IMR-90 (cell line): ENCODE measurements around the gene C3orf70. TPM values are rescaled to one million over a fixed set of nuclear protein-coding genes. Genes with fewer than 3 reads are reported as not detected.

Source experiments
- ATAC-seq: fragments of 200-7000 bp; cut with Tn5 transposase; 2 replicates; pipeline ENCODE4 v1.9.1; 2020; ENCODE audit warnings: low read depth, mild to moderate bottlenecking, moderate library complexity
- BruUV-seq: library from RNA; stranded (reverse); fragments of 400-500 nt; replicated peaks from 2 replicates; lab custom pipeline; 2021; lab: Mats Ljungman, UMichigan
- CTCF ChIA-PET: fragments of 300-600 bp; formaldehyde crosslinking; extraction: SDS; loops from one replicate; lab custom pipeline; 2021; ENCODE audit warnings: antibody characterized with exemption; lab: Yijun Ruan, JAX
- POLR2A ChIA-PET: fragments of 300-600 bp; sonication (Branson Sonifier 250); formaldehyde crosslinking; loops from one replicate; lab custom pipeline; 2022; ENCODE audit warnings: antibody characterized with exemption; ENCODE audit not compliant: unreplicated experiment; lab: Charles Lee
- DNase-seq: peaks from one replicate; pipeline ENCODE4 v3.0.0; 2013
- H2AFZ ChIP-seq: replicated peaks from 2 replicates; pipeline ENCODE3; 2013; ENCODE audit warnings: low read length, mild to moderate bottlenecking; ENCODE audit not compliant: poor library complexity
- H2AK5ac ChIP-seq: 2 replicates; pipeline ENCODE4 v1.6.1; 2013; ENCODE audit warnings: low read depth, low read length, inconsistent platforms
- H2AK9ac ChIP-seq: replicated peaks from 2 replicates; pipeline ENCODE3; 2013; ENCODE audit warnings: mild to moderate bottlenecking, low read depth, low read length, moderate library complexity; ENCODE audit not compliant: poor library complexity
- H2BK120ac ChIP-seq: 2 replicates; pipeline ENCODE4 v1.6.1; 2013; ENCODE audit warnings: low read depth, low read length, inconsistent platforms
- H2BK15ac ChIP-seq: 3 replicates; pipeline ENCODE4 v1.6.1; 2013; ENCODE audit warnings: low read depth, low read length, inconsistent platforms
- H2BK20ac ChIP-seq: 2 replicates; pipeline ENCODE4 v1.6.1; 2013; ENCODE audit warnings: low read depth, mild to moderate bottlenecking, inconsistent platforms, low read length, moderate library complexity
- H2BK5ac ChIP-seq: 2 replicates; pipeline ENCODE4 v1.6.1; 2013; ENCODE audit warnings: mild to moderate bottlenecking, low read depth, low read length, inconsistent platforms; ENCODE audit not compliant: poor library complexity, severe bottlenecking
- H3K14ac ChIP-seq: replicated peaks from 2 replicates; pipeline ENCODE4 v1.6.1; 2013; ENCODE audit warnings: low read depth, low read length, inconsistent platforms
- H3K18ac ChIP-seq: 2 replicates; pipeline ENCODE4 v1.6.1; 2013; ENCODE audit warnings: low read depth, low read length, control low read depth
- H3K23ac ChIP-seq: 2 replicates; pipeline ENCODE4 v1.6.1; 2013; ENCODE audit warnings: low read depth, low read length, inconsistent platforms
- H3K27ac ChIP-seq: 2 replicates; pipeline ENCODE4 v1.5.1; 2013; ENCODE audit warnings: mild to moderate bottlenecking, control low read depth, low read length; ENCODE audit not compliant: insufficient read depth
- H3K27me3 ChIP-seq: 2 replicates; pipeline ENCODE4 v1.6.1; 2013; ENCODE audit warnings: low read length; ENCODE audit not compliant: control insufficient read depth, insufficient read depth
- H3K36me3 ChIP-seq: 2 replicates; pipeline ENCODE4 v1.6.1; 2013; ENCODE audit warnings: low read length, mixed read lengths; ENCODE audit not compliant: control insufficient read depth, insufficient read depth
- H3K4ac ChIP-seq: 2 replicates; pipeline ENCODE4 v1.6.1; 2013; ENCODE audit warnings: low read depth, low read length, inconsistent platforms
- H3K4me1 ChIP-seq: 2 replicates; pipeline ENCODE4 v1.6.1; 2013; ENCODE audit warnings: low read length, mixed read lengths; ENCODE audit not compliant: control insufficient read depth, insufficient read depth
- H3K4me2 ChIP-seq: 2 replicates; pipeline ENCODE4 v1.6.1; 2013; ENCODE audit warnings: low read depth, mild to moderate bottlenecking, control low read depth, low read length, moderate library complexity
- H3K4me3 ChIP-seq: 2 replicates; pipeline ENCODE4 v1.5.1; 2013; ENCODE audit warnings: low read depth, mild to moderate bottlenecking, control low read depth, low read length, moderate library complexity; ENCODE audit not compliant: insufficient read depth
- H3K56ac ChIP-seq: 2 replicates; pipeline ENCODE4 v1.6.1; 2013; ENCODE audit warnings: low read length, inconsistent platforms; ENCODE audit not compliant: insufficient read depth; ENCODE audit errors: extremely low read depth
- H3K79me1 ChIP-seq, 2 experiments: 2 replicates each; pipeline ENCODE4 v1.6.1; 2013; ENCODE audit warnings: low read length in 2 of 2, inconsistent platforms in 1 of 2, low read depth in 1 of 2
- H3K9ac ChIP-seq: 2 replicates; pipeline ENCODE4 v1.6.1; 2013; ENCODE audit warnings: low read depth, low read length, control low read depth
- H3K9me1 ChIP-seq: 2 replicates; pipeline ENCODE4 v1.6.1; 2013; ENCODE audit warnings: low read length, inconsistent platforms; ENCODE audit not compliant: insufficient read depth
- H3K9me3 ChIP-seq: 2 replicates; pipeline ENCODE4 v1.6.1; 2013; ENCODE audit warnings: low read length; ENCODE audit not compliant: control insufficient read depth, insufficient read depth
- H4K20me1 ChIP-seq: 2 replicates; pipeline ENCODE4 v1.6.1; 2013; ENCODE audit warnings: low read length, inconsistent platforms; ENCODE audit not compliant: insufficient read depth
- H4K5ac ChIP-seq: 2 replicates; pipeline ENCODE4 v1.6.1; 2013; ENCODE audit warnings: mild to moderate bottlenecking, low read depth, low read length, control low read depth
- H4K8ac ChIP-seq, 2 experiments: 2 replicates each; pipeline ENCODE4 v1.6.1; 2013; ENCODE audit warnings: low read depth in 2 of 2, low read length in 2 of 2, control low read depth in 1 of 2, inconsistent platforms in 1 of 2
- H4K91ac ChIP-seq: 2 replicates; pipeline ENCODE4 v1.6.1; 2013; ENCODE audit warnings: low read depth, low read length, inconsistent platforms; ENCODE audit not compliant: insufficient read depth
- CHD1 ChIP-seq: IDR thresholded peaks from 2 replicates; pipeline ENCODE4 v1.6.1; 2012; ENCODE audit warnings: low read depth, low read length, improper control_type of control experiment
- FOS ChIP-seq: fragments of 150-350 bp; IDR thresholded peaks from 2 replicates; pipeline ENCODE4 v1.6.1; 2016; ENCODE audit warnings: low read depth, low read length
- MAFK ChIP-seq: IDR thresholded peaks from 2 replicates; pipeline ENCODE4 v1.6.1; 2012; ENCODE audit warnings: low read depth, low read length, improper control_type of control experiment
- RAD21 ChIP-seq: IDR thresholded peaks from 2 replicates; pipeline ENCODE4 v1.6.1; 2012; ENCODE audit warnings: low read length, improper control_type of control experiment
- RCOR1 ChIP-seq: IDR thresholded peaks from 2 replicates; pipeline ENCODE4 v1.6.1; 2012; ENCODE audit warnings: mild to moderate bottlenecking, low read length, improper control_type of control experiment; ENCODE audit not compliant: insufficient replicate concordance
- RFX5 ChIP-seq: IDR thresholded peaks from 2 replicates; pipeline ENCODE4 v1.8.0; 2012; ENCODE audit warnings: low read depth, mild to moderate bottlenecking, low read length, moderate library complexity
- SMC3 ChIP-seq: fragments of 150-350 bp; IDR thresholded peaks from 2 replicates; pipeline ENCODE4 v1.6.1; 2016; ENCODE audit warnings: low read depth, mild to moderate bottlenecking, antibody characterized with exemption, low read length, moderate library complexity
- WGBS, 2 experiments: methylation state at CpG; one replicate each; pipeline versions ENCODE4 v1.1.5 to v1.1.7; 2013; ENCODE audit warnings: missing lambda C conversion rate in 2 of 2; ENCODE audit not compliant: insufficient read length in 1 of 2; ENCODE audit errors: extremely low coverage in 2 of 2; 5-methylcytosine and 5-hydroxymethylcytosine counted together
- dilution Hi-C: fragments of 300-500 bp; cut with HindIII; formaldehyde crosslinking; loops from one replicate; pipeline ENCODE4 v1.14.3; 2018; ENCODE audit warnings: low sequenced_read_pairs; ENCODE audit not compliant: unreplicated experiment
- in situ Hi-C: fragments of 300-500 bp; cut with MboI; formaldehyde crosslinking; loops from 3 replicates; pipeline ENCODE4 v1.14.3; 2019; ENCODE audit warnings: low sequenced_read_pairs, inconsistent platforms, mixed read lengths
- intact Hi-C: fragments of 100-400 bp; cut with micrococcal nuclease; formaldehyde crosslinking; loops from 2 replicates; pipeline ENCODE4 v1.10.0; 2022
- polyA plus RNA-seq, 3 experiments: library from polyadenylated mRNA; depleted of rRNA; stranded (reverse); fragments of >200 nt; gene quantifications; 2 replicates each; pipeline ENCODE4 v1.2.3, GENCODE V29; 2012; ENCODE audit warnings: low replicate concordance in 1 of 3
- total RNA-seq: library from RNA; depleted of rRNA; stranded (reverse); fragments of >200 nt; gene quantifications from 2 replicates; pipeline ENCODE4 v1.2.3, GENCODE V29; 2012
- TF ChIP-seq, protein P1 (sequence below): conservative IDR thresholded peaks from 2 replicates; pipeline ENCODE4 v1.5.1; 2012; ENCODE audit warnings: mild to moderate bottlenecking, low read depth, low read length, improper control_type of control experiment
- TF ChIP-seq, protein P2 (sequence below): fragments of 150-350 bp; IDR thresholded peaks from 2 replicates; pipeline ENCODE4 v1.6.1; 2017; ENCODE audit warnings: mild to moderate bottlenecking, antibody characterized with exemption, low read length, low read depth

Gene C3orf70
- total and polyA plus RNA-seq, 2 of the 4 experiments (the other 2 are of a cell fraction) = 0.96 to 1.8 TPM

DNA sequence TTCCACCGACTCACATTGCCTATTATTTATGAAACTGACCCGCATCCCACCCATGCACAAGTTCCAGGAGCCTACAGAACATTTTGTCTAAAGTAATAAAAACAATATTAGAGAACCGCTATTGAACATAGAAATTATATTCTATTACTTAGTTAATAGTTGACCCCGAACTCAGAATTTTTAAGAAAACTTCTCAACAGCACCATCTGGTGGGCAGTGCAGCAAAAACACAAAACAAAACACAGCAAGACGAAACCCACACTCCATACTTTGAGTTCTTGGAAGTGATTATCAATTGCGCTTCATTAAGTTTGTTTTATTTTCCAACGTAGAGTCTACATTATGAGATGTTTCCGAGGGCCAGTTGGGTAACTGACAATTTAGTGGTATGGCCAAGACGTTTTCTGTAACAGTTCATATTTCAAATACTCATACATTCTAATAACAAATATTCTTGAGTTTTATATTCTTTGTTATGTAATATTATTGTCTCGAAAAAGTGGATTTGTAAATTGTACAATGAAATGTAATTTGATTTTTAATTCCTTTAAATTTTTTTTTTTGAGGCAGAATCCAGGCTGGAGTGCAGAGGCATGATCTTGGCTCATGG is 24.0 kb upstream of the C3orf70 start:
- Histone ChIP-seq H3K9me1 (no peaks in the 10 kb centered on the region), H3K9ac (no peak overlapping the region), H3K4ac (no peak overlapping the region), H4K20me1 (no peaks in the 10 kb centered on the region), H2AK9ac (no peak overlapping the region), H4K91ac (no peak overlapping the region), H3K9me3 (no peaks in the 10 kb centered on the region), H3K36me3 (no peaks in the 10 kb centered on the region), H3K27ac (no peak overlapping the region), H4K5ac (no peak overlapping the region), H2BK15ac (no peak overlapping the region), H3K56ac (no peak overlapping the region), H3K79me1 (no peaks in the 10 kb centered on the region), H3K23ac (no peak overlapping the region), H3K4me2 (no peak overlapping the region), H2BK20ac (no peak overlapping the region), H3K4me1 (peaks cover 6% of the 10 kb centered on the region; the same call in 1 of the 2 replicates), H2AFZ (no peak overlapping the region), H4K8ac (no peak overlapping the region), H3K18ac (no peak overlapping the region), H3K27me3 (peaks cover 12% of the 10 kb centered on the region), H2BK120ac (no peak overlapping the region), H2BK5ac (no peak overlapping the region), H2AK5ac (no peak overlapping the region), H3K14ac (no peak overlapping the region), H3K4me3 (no peak overlapping the region)
- WGBS, 2 experiments = no CpG with 5 or more reads among the region's 10 CpGs
- DNase-seq = peak; percentile 40
- in situ Hi-C loops (loop anchor here (25.0 kb wide), 1 partner anchor 290 kb away; no protein-coding TSS in a partner anchor), intact Hi-C loops (loop anchor here (1.0 to 2.0 kb wide), 2 partner anchors 92 to 302 kb away; no protein-coding TSS in a partner anchor), dilution Hi-C loops (no loop called here)
- POLR2A ChIA-PET = no interaction called here
- no TSS peak for BruUV-seq
- peak; percentile 70 for ATAC-seq
- TF ChIP-seq RCOR1 (no peak), FOS (no peak), MAFK (no peak), RFX5 (no peak), CHD1 (no peak), RAD21 (peak; percentile 57), SMC3 (peak; percentile 64)
- TF ChIP-seq, protein P1, sequence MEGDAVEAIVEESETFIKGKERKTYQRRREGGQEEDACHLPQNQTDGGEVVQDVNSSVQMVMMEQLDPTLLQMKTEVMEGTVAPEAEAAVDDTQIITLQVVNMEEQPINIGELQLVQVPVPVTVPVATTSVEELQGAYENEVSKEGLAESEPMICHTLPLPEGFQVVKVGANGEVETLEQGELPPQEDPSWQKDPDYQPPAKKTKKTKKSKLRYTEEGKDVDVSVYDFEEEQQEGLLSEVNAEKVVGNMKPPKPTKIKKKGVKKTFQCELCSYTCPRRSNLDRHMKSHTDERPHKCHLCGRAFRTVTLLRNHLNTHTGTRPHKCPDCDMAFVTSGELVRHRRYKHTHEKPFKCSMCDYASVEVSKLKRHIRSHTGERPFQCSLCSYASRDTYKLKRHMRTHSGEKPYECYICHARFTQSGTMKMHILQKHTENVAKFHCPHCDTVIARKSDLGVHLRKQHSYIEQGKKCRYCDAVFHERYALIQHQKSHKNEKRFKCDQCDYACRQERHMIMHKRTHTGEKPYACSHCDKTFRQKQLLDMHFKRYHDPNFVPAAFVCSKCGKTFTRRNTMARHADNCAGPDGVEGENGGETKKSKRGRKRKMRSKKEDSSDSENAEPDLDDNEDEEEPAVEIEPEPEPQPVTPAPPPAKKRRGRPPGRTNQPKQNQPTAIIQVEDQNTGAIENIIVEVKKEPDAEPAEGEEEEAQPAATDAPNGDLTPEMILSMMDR = peak; percentile 62
- TF ChIP-seq, protein P2, sequence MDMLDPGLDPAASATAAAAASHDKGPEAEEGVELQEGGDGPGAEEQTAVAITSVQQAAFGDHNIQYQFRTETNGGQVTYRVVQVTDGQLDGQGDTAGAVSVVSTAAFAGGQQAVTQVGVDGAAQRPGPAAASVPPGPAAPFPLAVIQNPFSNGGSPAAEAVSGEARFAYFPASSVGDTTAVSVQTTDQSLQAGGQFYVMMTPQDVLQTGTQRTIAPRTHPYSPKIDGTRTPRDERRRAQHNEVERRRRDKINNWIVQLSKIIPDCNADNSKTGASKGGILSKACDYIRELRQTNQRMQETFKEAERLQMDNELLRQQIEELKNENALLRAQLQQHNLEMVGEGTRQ = no peak
- CTCF ChIA-PET = interaction anchor here (0.8 to 1.6 kb wide), 5 partner anchors 8 to 302 kb away, joined by 3 to 9 read pairs (median 5); no protein-coding TSS in a partner anchor
